OCI-LY7 (cell line): ENCODE measurements around the gene ARHGEF35. TPM values are rescaled to one million over a fixed set of nuclear protein-coding genes. Genes with fewer than 3 reads are reported as not detected.
"Not testable (repeated sequence)": the region's sequence is repeated elsewhere in the genome, so short reads cannot be mapped to it uniquely, and the experiment has no call there.

Experiments used
- BruUV-seq: library from RNA; stranded (reverse); fragments of 400-500 nt; replicated peaks from 2 replicates; lab custom pipeline; 2021; lab: Mats Ljungman, UMichigan
- CTCF ChIA-PET: fragments of 300-600 bp; sonication (Branson Sonifier 250); formaldehyde crosslinking; loops from one replicate; lab custom pipeline; 2022; ENCODE audit warnings: antibody characterized with exemption; ENCODE audit not compliant: unreplicated experiment; lab: Charles Lee
- POLR2A ChIA-PET: fragments of 300-600 bp; sonication (Branson Sonifier 250); formaldehyde crosslinking; loops from one replicate; lab custom pipeline; 2022; ENCODE audit warnings: antibody characterized with exemption; lab: Charles Lee
- DNase-seq: peaks from one replicate; pipeline ENCODE4 v3.0.0-alpha.2; 2015; ENCODE audit warnings: low spot score
- H2AFZ ChIP-seq: fragments of 200-600 bp; sonication (generic), shearing (Covaris generic); 2 replicates; pipeline ENCODE4 v1.6.1; 2014; ENCODE audit warnings: mild to moderate bottlenecking, antibody characterized with exemption, low read length, moderate library complexity
- H3K27ac ChIP-seq: fragments of 200-600 bp; sonication (generic); 2 replicates; pipeline ENCODE4 v1.5.1; 2014; ENCODE audit warnings: mixed run types, low read depth, mild to moderate bottlenecking, moderate library complexity, low read length, inconsistent platforms; ENCODE audit not compliant: poor library complexity, severe bottlenecking
- H3K36me3 ChIP-seq: fragments of 200-600 bp; sonication (generic); 2 replicates; pipeline ENCODE4 v1.6.1; 2014; ENCODE audit warnings: mild to moderate bottlenecking, antibody characterized with exemption, low read length, moderate library complexity, mixed read lengths; ENCODE audit not compliant: insufficient read depth
- H3K4me1 ChIP-seq: fragments of 200-600 bp; sonication (generic); 2 replicates; pipeline ENCODE4 v1.5.1; 2014; ENCODE audit warnings: mild to moderate bottlenecking, low read length; ENCODE audit not compliant: insufficient read depth, poor library complexity, severe bottlenecking
- H3K4me2 ChIP-seq: fragments of 200-600 bp; sonication (generic); 2 replicates; pipeline ENCODE4 v1.6.1; 2014; ENCODE audit warnings: mild to moderate bottlenecking, low read length
- H3K4me3 ChIP-seq: fragments of 200-600 bp; sonication (generic); 2 replicates; pipeline ENCODE4 v1.5.1; 2014; ENCODE audit warnings: mild to moderate bottlenecking, low read depth, low read length; ENCODE audit not compliant: poor library complexity, severe bottlenecking
- H3K79me2 ChIP-seq: fragments of 200-600 bp; sonication (generic); 2 replicates; pipeline ENCODE4 v1.6.1; 2016; ENCODE audit warnings: low read depth, mild to moderate bottlenecking, low read length, moderate library complexity, mixed read lengths; ENCODE audit not compliant: insufficient read depth
- H3K9me2 ChIP-seq: fragments of 200-600 bp; sonication (generic); 2 replicates; pipeline ENCODE4 v1.6.1; 2016; ENCODE audit warnings: mild to moderate bottlenecking, low read length, mixed read lengths; ENCODE audit not compliant: insufficient read depth
- H3K9me3 ChIP-seq: fragments of 200-600 bp; sonication (generic); 2 replicates; pipeline ENCODE4 v1.6.1; 2014; ENCODE audit warnings: mild to moderate bottlenecking, mixed run types, low read length, mixed read lengths
- H4K20me1 ChIP-seq: fragments of 200-600 bp; sonication (generic); 2 replicates; pipeline ENCODE4 v1.6.1; 2014; ENCODE audit warnings: mild to moderate bottlenecking, antibody characterized with exemption, low read length, moderate library complexity, mixed read lengths; ENCODE audit not compliant: insufficient read depth
- EZH2phosphoT487 ChIP-seq: fragments of 200-600 bp; sonication (generic); IDR thresholded peaks from 2 replicates; pipeline ENCODE4 v1.6.1; 2018; ENCODE audit warnings: low read depth, borderline replicate concordance, mild to moderate bottlenecking, mixed run types, antibody characterized with exemption, low read length, moderate library complexity, mixed read lengths
- intact Hi-C: fragments of 100-400 bp; cut with micrococcal nuclease; formaldehyde crosslinking; loops from one replicate; pipeline ENCODE4 v1.10.0; 2022; ENCODE audit not compliant: unreplicated experiment
- total RNA-seq, 2 experiments: library from RNA; depleted of rRNA in 1 of 2; stranded (reverse); fragments of >200 nt in 1 of 2; shearing (Covaris generic) in 1 of 2; gene quantifications; 2 replicates each; pipeline ENCODE4 v1.2.3, GENCODE V29; 2014 to 2022
- TF ChIP-seq, protein P1 (sequence below): fragments of 200-600 bp; sonication (generic); conservative IDR thresholded peaks from 2 replicates; pipeline ENCODE4 v1.5.1; 2014; ENCODE audit warnings: mild to moderate bottlenecking, antibody characterized with exemption, low read length, moderate library complexity, mixed read lengths

Gene ARHGEF35
- total RNA-seq, 2 experiments from 2014 or later: not detected

DNA sequence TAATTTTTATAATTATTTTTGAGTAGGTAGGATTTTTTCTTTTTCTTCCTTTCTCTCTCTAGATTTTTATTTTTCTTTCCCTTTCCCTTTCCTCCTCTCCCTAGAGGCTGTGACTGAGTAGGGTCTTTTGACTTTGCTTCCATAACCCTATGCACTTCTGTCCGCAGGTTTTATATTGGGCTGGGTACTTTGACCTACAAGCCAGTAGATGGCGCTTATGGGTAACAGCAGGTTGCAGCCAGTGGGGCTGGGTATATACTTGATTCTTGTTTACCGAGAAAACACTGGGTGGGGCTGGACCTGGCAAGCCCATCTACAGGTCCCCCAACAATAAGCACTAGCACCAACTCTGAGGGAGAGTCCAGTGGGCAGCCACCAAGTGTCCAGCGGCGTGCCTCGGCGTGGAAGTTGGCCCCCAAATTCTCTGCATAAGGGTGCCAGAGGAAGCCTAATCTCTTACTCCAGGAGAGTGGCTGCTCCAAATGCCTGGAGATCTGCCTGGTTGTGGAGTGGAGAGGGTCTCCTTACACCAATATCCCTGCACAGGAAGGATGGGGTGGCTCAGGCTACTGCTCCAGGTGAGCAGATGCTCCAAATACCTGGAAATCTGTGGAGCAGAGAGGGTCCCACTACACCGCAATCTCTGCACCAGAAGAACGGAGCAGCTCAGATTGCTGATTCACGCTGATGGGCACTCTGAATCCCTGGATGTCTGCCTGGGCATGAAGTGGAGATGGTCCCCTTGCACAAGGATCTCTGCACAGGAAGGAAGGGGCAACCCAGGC is 17.1 kb downstream of the ARHGEF35 start:
- POLR2A ChIA-PET, H2AFZ ChIP-seq, H3K4me2 ChIP-seq, H3K4me1 ChIP-seq, H3K9me3 ChIP-seq, H3K27ac ChIP-seq, H3K79me2 ChIP-seq, H3K9me2 ChIP-seq, BruUV-seq, intact Hi-C loops, H4K20me1 ChIP-seq, H3K36me3 ChIP-seq, CTCF ChIA-PET, H3K4me3 ChIP-seq: not testable (repeated sequence)
- DNase-seq: peak; percentile 12
- TF ChIP-seq, protein P1, sequence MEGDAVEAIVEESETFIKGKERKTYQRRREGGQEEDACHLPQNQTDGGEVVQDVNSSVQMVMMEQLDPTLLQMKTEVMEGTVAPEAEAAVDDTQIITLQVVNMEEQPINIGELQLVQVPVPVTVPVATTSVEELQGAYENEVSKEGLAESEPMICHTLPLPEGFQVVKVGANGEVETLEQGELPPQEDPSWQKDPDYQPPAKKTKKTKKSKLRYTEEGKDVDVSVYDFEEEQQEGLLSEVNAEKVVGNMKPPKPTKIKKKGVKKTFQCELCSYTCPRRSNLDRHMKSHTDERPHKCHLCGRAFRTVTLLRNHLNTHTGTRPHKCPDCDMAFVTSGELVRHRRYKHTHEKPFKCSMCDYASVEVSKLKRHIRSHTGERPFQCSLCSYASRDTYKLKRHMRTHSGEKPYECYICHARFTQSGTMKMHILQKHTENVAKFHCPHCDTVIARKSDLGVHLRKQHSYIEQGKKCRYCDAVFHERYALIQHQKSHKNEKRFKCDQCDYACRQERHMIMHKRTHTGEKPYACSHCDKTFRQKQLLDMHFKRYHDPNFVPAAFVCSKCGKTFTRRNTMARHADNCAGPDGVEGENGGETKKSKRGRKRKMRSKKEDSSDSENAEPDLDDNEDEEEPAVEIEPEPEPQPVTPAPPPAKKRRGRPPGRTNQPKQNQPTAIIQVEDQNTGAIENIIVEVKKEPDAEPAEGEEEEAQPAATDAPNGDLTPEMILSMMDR: peak; percentile 67

DNA sequence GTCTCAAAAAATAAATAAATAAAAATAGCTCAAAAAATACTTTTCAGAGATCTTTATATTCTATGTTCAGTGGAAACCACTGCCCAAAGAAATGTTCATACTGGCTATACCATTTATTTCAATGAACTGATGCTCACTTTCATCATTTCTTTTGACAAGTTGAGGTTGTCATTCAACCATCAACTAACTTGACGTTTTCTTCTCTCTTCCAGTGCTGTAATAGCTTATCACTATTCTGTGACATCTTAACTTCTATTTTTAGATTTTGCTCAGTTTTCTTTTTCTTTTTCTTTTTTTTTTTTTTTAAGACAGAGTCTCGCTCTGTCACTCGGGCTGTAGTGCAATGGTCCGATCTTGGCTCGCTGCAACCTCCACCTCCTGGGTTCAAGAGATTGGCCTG is 21.0 kb downstream of the ARHGEF35 start:
- ChIA-PET POLR2A (no interaction called here), CTCF (no interaction called here)
- Histone ChIP-seq H4K20me1 (no peaks in the 10 kb centered on the region), H2AFZ (no peak overlapping the region), H3K4me1 (no peaks in the 10 kb centered on the region), H3K79me2 (no peaks in the 10 kb centered on the region), H3K4me3 (no peak overlapping the region), H3K4me2 (no peak overlapping the region), H3K27ac (no peak overlapping the region), H3K9me2 (no peaks in the 10 kb centered on the region), H3K9me3 (no peaks in the 10 kb centered on the region), H3K36me3 (no peaks in the 10 kb centered on the region)
- DNase-seq: no peak
- no TSS peak for BruUV-seq
- intact Hi-C loops: no loop called here
- TF ChIP-seq, protein P1: no peak
- TF ChIP-seq EZH2phosphoT487: no peak

DNA sequence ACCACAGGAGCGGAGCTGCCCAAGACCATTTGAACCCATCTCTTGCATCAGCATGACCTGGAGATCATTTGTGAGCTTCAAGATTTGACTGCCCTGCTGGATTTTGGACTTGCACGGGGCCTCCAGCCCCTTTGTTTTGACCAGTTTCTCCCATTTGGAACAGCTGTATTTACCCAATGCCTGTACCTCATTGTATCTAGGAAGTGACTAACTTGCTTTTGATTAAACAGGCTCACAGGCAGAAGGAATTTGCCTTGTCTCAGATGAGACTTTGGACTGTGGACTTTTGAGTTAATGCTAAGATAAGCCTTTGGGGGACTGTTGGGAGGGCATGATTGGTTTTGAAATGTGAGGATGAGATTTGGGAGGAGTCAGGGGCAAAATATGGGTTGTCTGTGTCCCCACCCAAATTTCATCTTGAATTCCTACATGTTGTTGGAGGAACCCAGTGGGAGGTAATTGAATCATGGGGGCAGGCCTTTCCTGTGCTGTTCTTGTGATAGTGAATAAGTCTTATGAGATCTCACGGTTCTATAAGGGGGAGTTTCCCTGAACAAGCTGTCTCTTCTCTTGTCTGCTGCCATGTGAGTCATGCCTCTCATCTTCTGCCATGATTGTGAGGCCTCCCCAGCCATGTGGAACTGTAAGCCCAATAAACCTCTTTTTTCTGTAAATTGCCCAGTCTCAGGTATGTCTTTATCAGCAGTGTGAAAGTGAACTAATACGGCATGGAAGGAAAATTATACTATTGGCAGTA is 23.9 kb downstream of the ARHGEF35 start:
- H3K36me3 ChIP-seq, H3K9me2 ChIP-seq, BruUV-seq, DNase-seq, H3K9me3 ChIP-seq, H3K4me1 ChIP-seq, CTCF ChIA-PET, H3K27ac ChIP-seq, H3K79me2 ChIP-seq, intact Hi-C loops, H3K4me2 ChIP-seq, H3K4me3 ChIP-seq, H4K20me1 ChIP-seq, H2AFZ ChIP-seq: not testable (repeated sequence)
- POLR2A ChIA-PET: interaction anchor here (0.6 kb wide), 1 partner anchor 724 kb away, joined by 3 read pairs; no protein-coding TSS in a partner anchor
